ENCODE results near the gene SHC3. TPM values are rescaled to one million over a fixed set of nuclear protein-coding genes. Genes with fewer than 3 reads are reported as not detected.

SHC3 gene
- total RNA-seq, 1 experiment from 2014 or later, result 0.66 TPM

- no peaks in the 10 kb centered on the region for H4K20me1 ChIP-seq (ENCODE audit: low read length)
- H3K36me3 ChIP-seq (ENCODE audit: low read depth, low read length), result no peaks in the 10 kb centered on the region
- peak overlapping the region; percentile 93 for H3K27ac ChIP-seq (ENCODE audit: low read length)
- H3K9me2 ChIP-seq (replicated peaks; ENCODE audit: low read length), result no peaks in the 10 kb centered on the region
- ChIA-PET POLR2A (ENCODE audit: unreplicated experiment) (interaction anchor here (0.7 to 1.0 kb wide), 2 partner anchors 25 to 157 kb away, joined by 3 to 4 read pairs; no protein-coding TSS in a partner anchor), CTCF (interaction anchor here (1.4 kb wide), 1 partner anchor 125 kb away, joined by 3 read pairs; no protein-coding TSS in a partner anchor)
- H3K4me2 ChIP-seq (ENCODE audit: low read length), result peak overlapping the region; percentile 54
- H3K9me3 ChIP-seq (ENCODE audit: low read length), result no peaks in the 10 kb centered on the region
- BruUV-seq (replicated peaks), result TSS peak; percentile 90
- H3K27me3 ChIP-seq (ENCODE audit: low read length), result no peaks in the 10 kb centered on the region
- intact Hi-C loops (cut with micrococcal nuclease), result loop anchor here (1.0 kb wide), 1 partner anchor 26 kb away; no protein-coding TSS in a partner anchor
- no peak overlapping the region for H2AFZ ChIP-seq (ENCODE audit: low read length)
- no peaks in the 10 kb centered on the region for H3K79me2 ChIP-seq (ENCODE audit: low read length)
- H3K4me1 ChIP-seq (ENCODE audit: insufficient read depth, low read length), result peaks cover 25% of the 10 kb centered on the region
- no peak for ATAC-seq
- no peak for DNase-seq
- H3F3A ChIP-seq (ENCODE audit: low read length, unreplicated experiment), result no peaks in the 10 kb centered on the region
- H3K4me3 ChIP-seq (ENCODE audit: low read length), result peak overlapping the region; percentile 3; the same call in 1 of the 2 replicates
- no peak for TF ChIP-seq EZH2phosphoT487 (IDR thresholded peaks at IDR 0.05; ENCODE audit: borderline replicate concordance, low read length)
- TF ChIP-seq EZH2 (IDR thresholded peaks at IDR 0.05; ENCODE audit: low read length, unreplicated experiment), result no peak
- no peak for TF ChIP-seq CTCF (conservative IDR thresholded peaks at IDR 0.05; ENCODE audit: low read depth, low read length)
- peak overlapping the region; percentile 43; the same call in 1 of the 2 replicates for H3K9ac ChIP-seq (ENCODE audit: low read length)
Observed at GRCh38 chr9:89154218-89154617, 24.4 kb downstream of the SHC3 start.

- H3K4me2 ChIP-seq (ENCODE audit: low read length), result peak overlapping the region; percentile 54
- H3K36me3 ChIP-seq (ENCODE audit: low read depth, low read length), result no peaks in the 10 kb centered on the region
- peak; percentile 85 for ATAC-seq
- peak overlapping the region; percentile 83 for H2AFZ ChIP-seq (ENCODE audit: low read length)
- TF ChIP-seq EZH2phosphoT487 (IDR thresholded peaks at IDR 0.05; ENCODE audit: borderline replicate concordance, low read length) (no peak), EZH2 (IDR thresholded peaks at IDR 0.05; ENCODE audit: low read length, unreplicated experiment) (no peak), CTCF (conservative IDR thresholded peaks at IDR 0.05; ENCODE audit: low read depth, low read length) (no peak)
- no TSS peak for BruUV-seq (replicated peaks)
- peak overlapping the region; percentile 3; the same call in 1 of the 2 replicates for H3K4me3 ChIP-seq (ENCODE audit: low read length)
- H3K27ac ChIP-seq (ENCODE audit: low read length), result peak overlapping the region; percentile 93
- intact Hi-C loops (cut with micrococcal nuclease), result loop anchor here (1.0 kb wide), 1 partner anchor 27 kb away; no protein-coding TSS in a partner anchor
- no peaks in the 10 kb centered on the region for H3K27me3 ChIP-seq (ENCODE audit: low read length)
- peak overlapping the region; percentile 49; the same call in 1 of the 2 replicates for H3K9ac ChIP-seq (ENCODE audit: low read length)
- ChIA-PET POLR2A (ENCODE audit: unreplicated experiment) (interaction anchor here (1.0 kb wide), 1 partner anchor 158 kb away, joined by 3 read pairs; no protein-coding TSS in a partner anchor), CTCF (interaction anchor here (1.4 kb wide), 1 partner anchor 126 kb away, joined by 3 read pairs; no protein-coding TSS in a partner anchor)
- peaks cover 25% of the 10 kb centered on the region for H3K4me1 ChIP-seq (ENCODE audit: insufficient read depth, low read length)
- no peaks in the 10 kb centered on the region for H3K79me2 ChIP-seq (ENCODE audit: low read length)
- H3K9me3 ChIP-seq (ENCODE audit: low read length), result no peaks in the 10 kb centered on the region
- no peaks in the 10 kb centered on the region for H3K9me2 ChIP-seq (replicated peaks; ENCODE audit: low read length)
- H3F3A ChIP-seq (ENCODE audit: low read length, unreplicated experiment), result no peaks in the 10 kb centered on the region
- peak; percentile 81 for DNase-seq
- H4K20me1 ChIP-seq (ENCODE audit: low read length), result no peaks in the 10 kb centered on the region
Observed at GRCh38 chr9:89153232-89154017, 25.2 kb downstream of the SHC3 start.
